GM13976 (cell line): Measurements from ENCODE around the gene COQ10A.

Source experiments
- DNase-seq: peaks from one replicate; pipeline ENCODE4 v3.0.0; 2012; ENCODE audit warnings: low spot score
- in situ Hi-C: fragments of 300-500 bp; cut with MboI; formaldehyde crosslinking; loops from one replicate; pipeline ENCODE4 v1.12.0; 2022; ENCODE audit warnings: low sequenced_read_pairs, mixed read lengths, inconsistent platforms; ENCODE audit not compliant: unreplicated experiment
- TF ChIP-seq, protein P1 (sequence below): IDR thresholded peaks from 2 replicates; pipeline ENCODE4 v1.5.1; 2012; ENCODE audit warnings: borderline replicate concordance, mild to moderate bottlenecking; ENCODE audit not compliant: insufficient read depth; ENCODE audit errors: extremely low read depth, missing control alignments, control extremely low read depth

The COQ10A gene

DNA sequence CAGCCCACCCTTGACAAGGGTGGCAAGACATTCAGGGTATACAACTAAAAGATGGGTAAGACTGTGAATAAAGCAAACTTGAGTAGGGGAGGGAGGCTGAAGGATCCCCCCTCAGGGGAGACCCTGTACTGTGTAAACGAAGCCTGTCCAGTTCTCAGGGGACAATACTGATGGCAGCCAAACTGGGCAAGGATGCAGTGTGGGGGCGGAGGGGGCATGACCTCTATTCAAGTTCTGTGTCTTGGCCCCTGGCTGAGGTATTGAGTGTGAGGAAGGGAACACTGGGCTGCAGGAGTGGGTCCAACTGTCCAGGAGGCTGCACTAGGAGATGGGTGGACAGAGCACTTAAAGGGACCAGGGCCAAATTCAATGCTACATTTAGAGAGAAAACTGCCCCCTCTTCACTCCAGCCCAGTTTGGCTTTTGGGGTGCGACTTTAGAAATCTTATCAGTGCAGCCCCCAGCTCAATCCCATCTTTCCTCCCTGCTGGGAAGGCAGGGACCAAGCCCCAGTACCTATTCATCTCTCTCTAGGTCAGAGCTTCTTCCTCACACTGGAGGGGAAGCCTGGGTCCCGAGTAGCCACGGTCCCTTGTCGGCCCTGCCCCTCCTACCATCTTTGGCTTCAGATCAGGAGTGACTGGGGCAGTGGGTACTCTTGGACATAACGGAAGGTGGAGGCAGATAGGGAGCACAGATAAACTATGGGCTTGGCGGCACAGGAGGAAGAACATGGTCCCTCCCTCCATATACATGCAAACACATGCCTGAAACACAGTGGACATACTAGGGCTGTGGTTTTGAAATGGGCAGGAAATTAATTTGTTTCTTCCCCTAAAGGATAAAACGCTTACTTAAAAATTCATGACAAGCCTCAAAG lies 25.1 kb upstream of the COQ10A start:
- in situ Hi-C loops: no loop called here
- DNase-seq: no peak
- TF ChIP-seq, protein P1, sequence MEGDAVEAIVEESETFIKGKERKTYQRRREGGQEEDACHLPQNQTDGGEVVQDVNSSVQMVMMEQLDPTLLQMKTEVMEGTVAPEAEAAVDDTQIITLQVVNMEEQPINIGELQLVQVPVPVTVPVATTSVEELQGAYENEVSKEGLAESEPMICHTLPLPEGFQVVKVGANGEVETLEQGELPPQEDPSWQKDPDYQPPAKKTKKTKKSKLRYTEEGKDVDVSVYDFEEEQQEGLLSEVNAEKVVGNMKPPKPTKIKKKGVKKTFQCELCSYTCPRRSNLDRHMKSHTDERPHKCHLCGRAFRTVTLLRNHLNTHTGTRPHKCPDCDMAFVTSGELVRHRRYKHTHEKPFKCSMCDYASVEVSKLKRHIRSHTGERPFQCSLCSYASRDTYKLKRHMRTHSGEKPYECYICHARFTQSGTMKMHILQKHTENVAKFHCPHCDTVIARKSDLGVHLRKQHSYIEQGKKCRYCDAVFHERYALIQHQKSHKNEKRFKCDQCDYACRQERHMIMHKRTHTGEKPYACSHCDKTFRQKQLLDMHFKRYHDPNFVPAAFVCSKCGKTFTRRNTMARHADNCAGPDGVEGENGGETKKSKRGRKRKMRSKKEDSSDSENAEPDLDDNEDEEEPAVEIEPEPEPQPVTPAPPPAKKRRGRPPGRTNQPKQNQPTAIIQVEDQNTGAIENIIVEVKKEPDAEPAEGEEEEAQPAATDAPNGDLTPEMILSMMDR: no peak

DNA sequence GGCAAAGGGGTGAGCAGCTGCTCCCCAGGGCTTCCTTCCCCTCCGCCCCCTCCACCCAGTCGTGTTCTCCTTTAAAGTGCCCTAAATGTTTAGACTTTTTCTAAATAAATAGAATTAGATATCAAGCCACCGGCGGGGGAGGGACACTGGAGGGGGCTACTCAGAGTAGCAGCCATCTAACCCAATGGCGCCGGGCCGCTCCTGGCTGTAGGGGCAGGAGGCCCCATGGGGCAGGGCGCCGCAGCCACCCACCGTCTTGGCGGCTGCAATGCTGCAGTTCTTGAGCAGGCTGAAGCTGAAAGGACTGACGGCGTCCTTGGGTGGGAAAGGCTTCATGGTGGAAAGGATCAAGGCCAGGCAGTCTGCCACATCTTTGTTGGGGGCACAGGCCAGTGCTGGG lies 23.8 kb upstream of the COQ10A start:
- TF ChIP-seq, protein P1: no peak
- in situ Hi-C loops: no loop called here
- DNase-seq: no peak

DNA sequence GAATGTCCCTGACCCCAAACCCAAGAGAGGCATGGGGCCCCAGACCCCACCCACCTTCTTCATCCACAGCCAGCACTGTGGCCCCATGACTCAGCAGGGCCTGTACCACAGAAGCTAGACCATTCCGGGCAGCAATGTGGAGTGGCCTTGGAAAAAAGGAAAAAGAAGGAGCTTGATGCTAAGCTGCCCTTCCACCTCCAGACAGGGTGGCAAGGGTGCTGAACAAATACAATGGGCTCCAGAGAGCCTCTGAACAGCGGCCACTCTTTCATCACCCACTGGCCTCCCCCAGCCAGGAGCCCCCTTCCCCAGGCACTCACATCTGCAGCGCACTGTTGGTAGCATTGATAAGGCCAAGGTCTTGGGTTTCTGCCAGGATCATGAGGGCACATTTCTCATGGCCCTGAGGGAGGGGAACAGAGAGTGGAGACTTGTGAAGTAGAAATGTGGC lies 23.0 kb upstream of the COQ10A start:
- in situ Hi-C loops: no loop called here
- TF ChIP-seq, protein P1: no peak
- DNase-seq: no peak

DNA sequence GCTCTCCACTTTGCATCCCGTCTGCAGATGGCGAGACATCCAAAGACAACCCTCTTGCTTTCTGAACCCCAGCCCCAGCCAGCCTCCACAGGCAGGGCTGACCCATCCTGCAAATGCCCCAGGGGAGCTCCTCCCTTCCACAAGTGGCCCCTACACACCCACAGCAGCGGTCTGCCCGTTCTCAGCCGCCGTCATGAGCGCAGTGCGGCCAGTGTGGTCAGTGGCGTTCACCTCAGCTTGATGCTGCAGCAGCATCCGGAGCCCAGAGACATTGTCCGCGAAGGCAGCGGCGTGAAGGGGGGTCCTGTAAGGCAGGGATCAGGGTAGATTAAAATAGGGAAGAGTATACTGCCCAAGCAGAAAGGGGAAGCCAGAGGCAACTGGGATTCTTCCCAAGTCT lies 22.2 kb upstream of the COQ10A start:
- in situ Hi-C loops: no loop called here
- no peak for DNase-seq
- TF ChIP-seq, protein P1: no peak

DNA sequence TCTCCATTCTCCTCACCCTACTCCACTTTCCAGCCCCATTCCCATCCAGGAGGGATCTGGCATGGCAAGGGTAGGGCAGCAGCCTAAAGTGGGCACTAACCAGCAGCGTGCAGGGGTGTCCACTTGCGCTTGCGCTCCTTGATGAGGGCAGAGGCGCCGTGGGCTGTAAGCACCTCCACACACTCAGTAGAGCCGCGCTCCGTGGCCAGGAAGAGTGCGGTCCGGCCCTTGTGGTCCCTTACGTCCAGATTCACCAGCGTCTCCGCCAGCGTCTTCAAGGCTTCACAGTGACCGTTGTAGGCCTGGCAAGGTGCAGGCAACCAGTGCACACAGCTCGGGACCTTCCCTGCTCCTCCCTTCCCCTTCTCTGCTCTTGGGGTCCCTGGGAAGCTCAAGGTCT lies 18.8 kb upstream of the COQ10A start:
- in situ Hi-C loops: no loop called here
- DNase-seq: no peak
- TF ChIP-seq, protein P1: no peak

DNA sequence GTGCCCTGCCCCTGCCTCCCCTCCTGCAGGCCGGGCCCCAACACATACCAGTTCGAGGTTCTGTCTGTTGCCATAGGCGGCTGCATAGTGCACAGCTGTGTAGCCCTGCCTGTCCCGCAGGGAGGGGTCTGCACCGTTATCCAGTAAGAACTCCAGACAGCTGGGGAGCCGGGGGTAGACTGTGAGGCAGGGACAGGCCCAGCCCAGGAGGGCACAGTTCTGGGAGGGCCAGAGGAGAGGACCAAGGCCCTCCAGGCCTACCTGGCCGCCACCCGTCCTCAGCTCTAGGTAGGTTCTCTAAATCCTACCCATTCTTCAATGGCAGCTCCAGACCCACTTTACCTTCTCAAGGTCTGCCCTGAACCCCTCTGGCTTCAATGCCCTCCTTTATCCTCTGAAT lies 18.0 kb upstream of the COQ10A start:
- no peak for DNase-seq
- in situ Hi-C loops: no loop called here
- TF ChIP-seq, protein P1: no peak
